Fibroblast of skin of scalp (primary cell): ENCODE measurements around the gene WNT11.
A peak's percentile ranks its signal among the peaks of the same experiment; 100 is the strongest.

Experiments used
- DNase-seq: peaks from one replicate; pipeline ENCODE4 v3.0.0-alpha.2; 2013

Gene WNT11

DNA sequence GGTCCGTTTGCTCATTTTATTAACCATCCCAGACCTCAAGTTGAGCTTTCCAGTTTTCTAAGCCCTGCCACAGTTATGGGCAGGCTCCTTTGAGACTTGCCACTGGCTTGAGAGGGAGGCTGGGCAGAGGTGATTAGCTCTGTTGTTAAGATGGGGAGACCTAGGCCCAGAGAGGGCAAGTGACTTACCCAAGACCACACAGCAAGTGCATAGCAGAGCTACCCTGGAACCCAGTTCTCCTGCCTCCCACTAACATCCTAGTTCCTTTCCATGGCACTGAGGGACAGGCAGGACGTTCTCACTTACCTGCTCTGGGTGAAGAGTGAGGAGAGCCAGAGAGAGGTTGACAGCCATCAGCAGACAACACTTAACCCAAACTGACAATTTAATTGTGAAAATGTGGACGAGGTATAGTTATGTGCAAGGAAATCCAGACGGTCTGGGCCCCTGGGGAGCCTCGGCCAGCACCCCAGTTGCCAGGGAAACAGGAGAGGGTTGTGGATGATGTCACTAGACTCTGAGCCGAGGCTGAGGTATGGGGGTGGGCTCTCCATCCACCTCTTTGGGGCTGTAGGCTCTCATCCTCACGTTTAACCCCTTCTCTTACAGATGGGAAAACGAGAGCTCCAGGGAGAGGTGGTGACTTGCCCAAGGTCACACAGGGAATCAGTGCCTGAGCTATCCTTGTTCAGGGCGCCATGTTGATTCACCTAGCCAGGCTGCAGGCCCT is 12.3 kb upstream of the WNT11 start:
- no peak for DNase-seq

DNA sequence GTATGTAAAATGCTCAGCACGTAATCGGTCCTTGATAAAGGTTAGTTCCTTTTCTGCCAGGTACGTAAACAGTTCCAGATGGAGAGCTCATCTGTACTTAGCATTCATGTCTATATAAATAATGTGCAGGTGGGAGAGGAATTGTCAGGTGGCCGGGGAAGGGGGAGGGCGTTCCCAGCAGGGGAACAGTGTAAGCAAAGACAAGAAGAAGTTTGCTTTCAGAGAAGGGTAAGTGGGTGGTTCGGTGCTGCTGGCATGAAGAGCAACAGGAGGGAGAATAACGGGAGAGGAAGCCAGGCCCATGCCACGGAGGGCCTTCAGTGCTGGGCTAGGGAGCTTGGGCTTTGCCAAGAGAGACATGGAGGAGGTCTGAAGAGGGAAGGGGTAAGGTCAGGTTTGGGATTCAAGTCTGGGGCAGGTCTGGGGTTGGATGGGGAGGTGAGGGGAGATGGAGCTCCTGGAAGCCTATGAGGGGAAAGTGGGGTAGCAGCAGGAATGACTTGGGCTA is 11.4 kb upstream of the WNT11 start:
- DNase-seq: no peak

DNA sequence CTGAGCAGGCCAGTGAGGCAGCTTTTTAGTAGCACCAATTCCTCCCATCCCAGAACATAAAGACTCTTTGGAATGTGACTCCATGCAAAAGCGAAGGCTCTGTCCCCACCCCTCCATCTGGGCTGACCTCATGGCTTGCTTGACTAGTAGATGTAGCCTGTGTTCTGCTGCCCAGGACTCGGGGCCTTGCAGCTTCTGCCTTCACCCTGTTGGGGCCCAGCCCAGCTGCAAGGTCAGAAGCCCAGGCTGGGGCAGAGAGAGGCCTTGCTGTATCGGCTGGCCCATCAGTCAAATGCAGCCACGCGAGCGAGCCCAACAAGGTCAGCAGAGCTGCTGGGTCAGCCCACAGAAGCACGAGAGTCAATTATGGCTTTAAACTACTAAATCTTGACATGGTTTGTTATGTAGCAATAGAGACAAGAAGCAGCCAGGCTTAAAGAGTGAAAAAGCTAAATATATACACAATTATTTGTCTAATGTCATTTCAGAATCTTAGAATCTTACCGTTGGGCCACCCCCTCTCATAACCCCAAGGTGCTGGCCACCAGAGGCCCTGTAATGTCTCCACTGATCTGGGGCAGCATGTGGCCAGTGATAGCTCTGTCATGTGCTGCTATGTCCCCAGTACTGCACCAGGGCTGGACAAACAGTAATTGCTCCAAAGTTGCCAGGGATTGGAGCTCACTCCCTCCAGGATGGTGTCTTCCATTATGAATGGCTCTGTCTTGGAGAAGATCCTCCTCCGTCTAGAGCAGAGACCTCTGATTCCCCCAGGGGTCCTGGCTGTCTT is 10.4 kb upstream of the WNT11 start:
- DNase-seq: no peak

DNA sequence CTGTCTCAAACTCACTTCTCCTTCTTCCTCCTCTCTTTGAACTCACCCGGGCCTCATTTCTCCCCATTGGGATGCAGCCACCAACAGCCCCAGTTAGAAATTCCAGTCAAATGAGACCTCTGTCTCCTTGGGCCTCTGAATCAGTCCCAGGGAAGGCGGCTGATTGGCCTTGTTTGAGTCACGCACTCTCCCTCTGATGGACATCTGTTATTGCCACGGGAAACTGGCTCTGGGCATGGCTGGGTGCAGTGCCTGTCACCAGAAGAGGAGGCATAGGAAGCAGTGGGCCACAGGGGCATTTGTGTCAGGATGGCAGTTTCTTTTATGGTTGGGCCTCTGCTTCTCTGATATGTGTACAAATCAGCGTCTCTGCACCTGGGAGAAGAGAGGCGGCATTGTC is 9.6 kb upstream of the WNT11 start:
- DNase-seq: peak; percentile 70

DNA sequence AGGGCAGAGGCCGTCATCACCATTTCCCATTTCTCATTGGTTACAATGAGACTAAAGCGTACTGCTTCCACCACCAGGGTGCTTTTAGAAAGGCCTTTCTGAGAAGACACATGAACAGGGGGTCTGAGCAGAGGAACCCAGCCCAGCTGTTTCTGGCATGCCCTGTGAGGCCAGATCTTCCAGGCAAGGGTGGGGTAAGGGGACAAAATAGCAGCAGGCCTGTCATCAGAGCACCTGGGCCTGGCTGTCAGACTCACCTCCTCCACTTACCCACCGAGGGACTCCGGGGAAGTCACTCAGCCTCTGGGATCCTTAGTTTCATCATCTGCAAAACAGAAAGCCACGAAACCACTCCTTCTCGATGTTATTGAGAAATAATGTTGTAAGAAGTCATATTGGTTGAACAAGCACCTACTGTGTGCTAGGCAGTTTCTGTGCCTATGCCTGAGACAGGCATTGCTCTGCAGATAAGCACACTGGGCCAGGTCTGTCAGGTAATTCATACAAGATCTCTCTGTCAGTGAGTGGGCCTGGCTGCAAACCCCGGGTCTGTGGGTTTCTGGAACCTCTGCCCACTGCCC is 8.8 kb upstream of the WNT11 start:
- DNase-seq: no peak

DNA sequence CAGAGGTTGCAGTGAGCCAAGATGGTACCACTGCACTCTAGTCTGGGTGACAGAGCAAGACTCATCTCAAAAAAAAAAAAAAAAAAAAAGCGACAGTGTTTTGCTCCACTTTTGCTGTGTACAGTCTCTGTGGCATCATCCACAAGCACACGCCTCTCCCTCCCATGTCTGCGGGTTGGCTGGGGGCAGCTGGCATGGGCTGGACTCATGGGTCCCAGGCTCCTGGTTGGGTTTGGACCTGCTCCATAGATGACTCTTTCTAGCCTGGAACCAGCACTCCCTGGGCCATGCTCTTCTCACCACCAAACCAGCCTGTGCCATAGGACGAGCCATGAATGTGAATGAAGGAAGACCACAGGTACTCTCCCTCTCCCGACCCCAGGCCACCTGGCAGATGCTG is 7.9 kb upstream of the WNT11 start:
- no peak for DNase-seq

DNA sequence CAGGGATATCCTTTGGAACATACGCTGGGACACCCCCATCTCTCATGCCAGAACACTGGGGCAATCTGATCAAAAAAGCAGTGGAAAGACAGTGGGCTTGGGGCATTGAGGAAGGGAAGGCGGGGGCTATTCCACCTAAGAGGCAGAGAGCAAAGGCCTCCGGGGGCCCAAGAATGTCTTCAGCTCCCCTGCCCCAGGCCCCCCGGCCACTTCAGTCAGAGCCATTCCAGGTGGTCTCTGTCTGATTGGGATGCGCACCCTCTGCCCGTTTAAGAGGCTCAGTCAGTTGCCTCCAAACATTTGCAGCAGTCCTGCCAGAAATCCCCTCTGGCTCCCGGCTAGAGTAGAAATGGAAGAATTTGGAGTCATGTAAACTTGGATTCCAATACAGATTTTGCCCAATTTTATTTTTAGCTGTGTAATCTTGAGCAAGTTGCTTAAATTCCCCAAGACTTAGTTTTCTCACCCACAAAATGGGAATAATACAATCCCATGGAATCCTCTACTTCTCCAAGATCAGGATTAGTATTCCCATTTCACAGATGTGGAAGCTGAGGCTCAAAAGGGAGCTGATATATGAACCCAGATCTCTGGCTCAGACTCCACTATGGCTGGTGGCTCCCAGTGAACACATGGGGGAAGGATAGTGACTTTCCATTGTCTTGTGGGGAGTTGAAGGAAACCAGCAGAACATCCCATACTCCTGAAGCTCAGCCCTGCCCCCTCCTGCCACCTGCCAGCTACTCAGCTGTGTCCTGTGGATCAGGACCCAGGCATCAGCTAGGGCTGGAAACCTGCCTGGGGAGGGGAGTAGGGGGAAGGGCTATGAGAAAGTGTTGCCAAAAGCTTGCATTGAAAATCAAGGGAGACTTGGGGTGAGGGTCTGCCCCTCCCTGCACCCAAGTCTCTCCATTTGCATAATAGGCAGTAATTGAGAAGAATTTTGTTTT is 6.1 kb upstream of the WNT11 start:
- DNase-seq: no peak

DNA sequence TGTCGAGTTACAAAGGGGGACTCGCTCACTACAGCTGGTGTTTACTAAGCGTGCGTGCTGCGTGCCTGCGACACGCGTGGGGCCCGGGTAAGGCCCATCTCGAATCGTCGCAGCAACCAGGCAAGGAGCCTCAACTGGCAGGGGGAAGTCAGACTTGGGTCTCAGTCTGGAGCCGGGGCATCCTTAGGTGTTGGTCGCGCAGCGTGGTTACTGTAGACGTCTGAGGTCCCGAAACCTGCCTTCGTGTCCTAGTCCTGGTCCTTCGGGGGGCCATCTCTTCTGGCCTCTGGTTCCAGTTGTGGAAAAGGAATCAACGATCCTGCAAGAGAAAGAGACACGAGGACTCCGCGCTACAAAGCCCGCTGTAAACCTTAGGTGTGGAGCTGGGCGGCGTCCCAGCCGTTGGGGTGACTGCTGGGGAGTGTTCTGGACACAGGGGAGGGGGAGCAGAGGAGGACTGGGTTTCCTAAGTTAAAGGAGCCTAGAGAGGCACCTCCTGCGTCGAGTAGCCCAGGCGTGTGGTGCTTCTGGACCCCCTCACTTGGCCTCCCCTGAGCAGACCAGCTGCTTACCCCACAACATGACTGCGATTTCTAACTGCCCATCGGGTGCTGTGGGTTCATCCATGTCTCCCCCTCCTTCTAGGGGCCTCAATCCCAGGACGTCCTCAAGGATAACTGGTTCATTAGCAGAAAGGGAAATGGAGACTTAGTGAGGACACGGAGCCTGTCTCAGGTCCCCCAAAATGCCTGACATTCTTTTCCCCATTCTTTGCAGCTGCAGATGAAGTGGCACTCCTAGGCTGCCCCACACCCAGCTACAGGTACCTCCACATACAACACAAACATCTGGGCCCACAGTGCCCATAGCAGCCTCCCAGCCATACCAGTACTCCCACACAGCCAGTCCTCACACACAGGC is 4.9 kb upstream of the WNT11 start:
- no peak for DNase-seq

DNA sequence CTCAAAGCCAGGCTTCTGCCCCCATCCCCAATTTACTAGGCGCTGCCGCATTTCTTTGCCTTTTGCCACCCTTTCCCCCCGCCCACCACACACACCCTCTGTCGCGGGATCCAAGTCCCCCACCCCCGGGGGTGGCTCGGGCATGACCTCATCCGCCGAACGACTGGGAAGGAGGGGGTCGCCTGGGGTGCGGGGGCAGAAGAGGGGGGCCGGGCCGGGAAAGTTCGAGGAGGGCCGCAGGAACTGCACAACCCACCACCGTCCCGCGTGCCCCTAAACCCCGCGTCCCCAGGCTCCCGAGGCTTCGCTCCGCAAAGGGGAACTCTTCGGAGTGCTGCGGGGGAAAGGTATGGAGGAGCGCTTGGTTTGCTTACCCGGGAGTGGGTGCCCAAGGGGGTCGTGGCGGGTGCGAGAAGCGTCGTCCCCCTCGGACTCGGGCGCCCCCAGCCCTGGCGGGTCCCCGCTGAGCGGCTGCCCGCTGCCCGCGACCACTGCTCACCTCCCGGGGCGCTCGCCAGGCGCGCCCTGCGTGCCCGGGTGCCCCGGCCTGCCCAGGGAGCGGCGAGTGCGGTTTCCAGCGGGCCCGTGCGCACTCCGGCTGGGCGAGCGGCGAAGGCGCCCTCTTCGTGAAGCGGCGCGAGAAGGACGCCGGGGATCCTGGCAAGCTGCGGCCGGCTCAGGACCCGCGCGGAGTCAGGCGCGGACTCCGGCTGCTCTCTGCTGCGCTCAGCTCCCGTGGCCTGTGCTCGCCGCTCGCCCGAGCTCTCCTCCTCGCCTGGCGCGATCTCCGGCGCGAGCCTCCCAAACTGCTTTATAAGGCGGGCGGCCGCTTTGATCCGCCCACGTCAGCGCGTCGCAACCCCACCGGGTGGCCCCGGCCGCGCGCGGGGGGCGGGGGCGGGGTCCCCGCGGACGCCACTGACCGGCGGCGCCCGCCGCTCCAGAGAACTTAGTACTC is 4.0 kb upstream of the WNT11 start:
- peak; percentile 66 for DNase-seq

DNA sequence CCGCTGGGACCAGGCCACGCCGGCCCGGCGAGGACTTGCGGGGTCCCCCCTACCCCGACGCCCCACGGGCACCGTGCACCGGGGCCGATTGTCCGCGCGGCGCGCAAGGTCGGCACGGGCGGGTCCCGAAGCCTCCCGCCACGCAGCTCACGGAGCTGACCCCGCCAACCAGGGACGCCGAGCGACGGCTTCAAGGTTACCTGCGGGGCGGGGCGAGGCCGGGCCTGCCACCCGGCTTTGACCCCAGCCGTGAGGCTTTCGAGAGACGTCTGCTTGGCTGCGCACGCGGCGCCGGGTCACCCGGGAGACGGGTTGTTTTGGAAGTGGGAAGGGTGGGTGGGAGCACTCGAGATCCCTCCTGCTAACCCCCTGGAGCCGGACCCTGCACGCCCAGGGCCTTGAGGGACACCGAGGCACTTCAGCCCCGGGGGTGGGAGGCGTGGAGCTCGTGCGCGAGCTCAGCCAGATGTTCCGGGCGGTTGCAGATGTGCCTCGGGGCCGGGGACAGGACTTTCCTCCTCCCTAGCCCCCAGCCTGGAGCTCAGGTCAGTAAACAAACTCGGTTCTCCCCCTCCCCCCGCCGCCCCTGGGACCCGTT is 3.2 kb upstream of the WNT11 start:
- no peak for DNase-seq

DNA sequence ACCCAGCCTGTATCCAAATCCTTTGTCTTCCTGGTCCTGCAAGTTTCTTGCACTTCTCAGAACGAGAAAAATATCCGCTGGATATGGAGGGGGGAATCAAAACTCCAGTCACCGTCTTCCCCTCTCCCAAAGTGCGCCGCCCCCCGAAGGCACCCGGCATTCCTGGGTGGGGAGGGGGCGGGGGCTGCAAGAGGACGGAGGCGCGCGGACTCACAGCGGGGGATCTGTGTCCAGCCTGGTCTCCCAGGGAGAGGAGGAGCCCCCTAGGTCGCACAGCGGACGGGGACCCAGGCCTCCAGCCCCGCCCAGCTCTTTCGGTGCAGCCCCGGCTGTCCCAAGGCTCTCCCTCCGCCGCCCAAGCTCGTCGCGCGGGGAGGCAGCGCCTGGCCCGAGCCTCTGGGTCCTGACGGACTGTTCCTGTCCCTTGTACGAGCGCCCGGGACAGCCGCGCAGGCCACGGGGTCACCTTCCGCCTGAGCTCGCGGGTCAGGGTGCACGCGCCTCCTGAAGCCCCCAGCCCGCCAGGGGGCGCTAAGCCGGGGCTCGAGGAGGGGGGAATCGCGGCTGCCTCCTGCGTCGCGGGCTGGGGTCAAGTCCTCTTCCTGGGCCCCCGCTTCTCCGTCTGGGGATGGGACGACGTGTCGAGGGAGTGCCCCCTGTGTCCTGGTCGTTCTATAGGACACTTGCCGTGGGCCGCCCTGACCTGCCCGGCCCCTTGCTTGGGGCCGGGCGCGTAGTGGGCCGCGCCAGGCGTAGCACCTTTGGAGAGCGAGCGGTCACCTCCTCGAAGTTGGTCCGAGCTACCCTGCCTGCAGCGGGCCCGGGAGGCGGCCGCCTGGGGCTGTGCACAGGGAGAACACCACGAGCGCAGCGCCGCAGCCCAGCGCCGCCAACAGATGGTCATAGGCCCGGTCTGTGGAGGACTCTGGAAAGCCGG is 2.4 kb upstream of the WNT11 start:
- peak; percentile 55 for DNase-seq

DNA sequence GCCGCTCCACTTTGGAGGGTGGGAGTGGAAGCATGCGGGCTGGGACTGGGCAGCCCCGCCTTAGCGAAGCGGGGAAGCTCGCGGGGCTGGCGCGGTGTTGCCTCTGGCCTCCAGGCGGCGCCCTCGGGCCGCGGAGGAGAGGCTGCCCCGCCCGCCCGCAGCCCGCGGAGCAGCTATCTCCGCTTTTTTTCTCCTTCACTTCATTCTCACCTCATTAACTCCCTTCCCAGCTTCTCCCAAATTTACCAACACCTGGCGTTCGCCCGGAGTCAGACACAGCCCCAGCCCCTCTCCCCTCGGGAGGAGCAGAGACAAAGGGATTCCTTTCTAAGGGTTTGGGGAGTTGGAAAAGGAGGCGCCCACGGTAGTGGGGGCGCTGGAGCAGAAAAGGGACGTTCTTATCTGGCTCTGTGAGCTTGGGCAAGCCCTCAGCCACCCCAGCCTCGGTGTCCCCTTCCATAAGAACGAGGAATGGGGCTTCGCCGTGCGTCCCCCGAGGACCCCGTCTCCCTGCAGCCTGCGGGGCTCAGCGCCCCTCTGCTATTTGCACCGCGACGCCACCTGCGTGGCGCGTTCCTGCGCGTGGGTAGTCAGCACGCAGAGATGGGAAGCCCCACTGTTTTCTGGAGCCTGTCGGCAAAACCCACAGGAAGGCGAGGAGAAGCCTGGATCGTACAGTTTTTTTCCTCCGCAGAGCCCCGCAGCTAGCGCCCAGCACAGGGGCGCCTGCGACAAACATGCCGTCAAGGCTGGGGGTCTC is 1.5 kb upstream of the WNT11 start:
- DNase-seq: peak; percentile 76

DNA sequence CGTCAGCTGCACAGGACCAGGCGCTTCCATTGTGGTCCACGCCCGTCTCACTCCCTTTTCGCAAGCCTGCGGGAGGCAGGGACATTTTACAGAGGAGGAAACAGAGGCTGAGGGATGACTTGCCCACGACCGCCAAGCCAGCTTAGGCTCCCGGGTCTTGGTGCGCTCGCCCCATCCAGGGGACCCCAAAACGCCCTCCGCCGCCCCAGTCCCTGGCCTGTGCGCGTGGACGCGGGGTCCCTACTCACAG is 300 bp downstream of the WNT11 start:
- DNase-seq: no peak

DNA sequence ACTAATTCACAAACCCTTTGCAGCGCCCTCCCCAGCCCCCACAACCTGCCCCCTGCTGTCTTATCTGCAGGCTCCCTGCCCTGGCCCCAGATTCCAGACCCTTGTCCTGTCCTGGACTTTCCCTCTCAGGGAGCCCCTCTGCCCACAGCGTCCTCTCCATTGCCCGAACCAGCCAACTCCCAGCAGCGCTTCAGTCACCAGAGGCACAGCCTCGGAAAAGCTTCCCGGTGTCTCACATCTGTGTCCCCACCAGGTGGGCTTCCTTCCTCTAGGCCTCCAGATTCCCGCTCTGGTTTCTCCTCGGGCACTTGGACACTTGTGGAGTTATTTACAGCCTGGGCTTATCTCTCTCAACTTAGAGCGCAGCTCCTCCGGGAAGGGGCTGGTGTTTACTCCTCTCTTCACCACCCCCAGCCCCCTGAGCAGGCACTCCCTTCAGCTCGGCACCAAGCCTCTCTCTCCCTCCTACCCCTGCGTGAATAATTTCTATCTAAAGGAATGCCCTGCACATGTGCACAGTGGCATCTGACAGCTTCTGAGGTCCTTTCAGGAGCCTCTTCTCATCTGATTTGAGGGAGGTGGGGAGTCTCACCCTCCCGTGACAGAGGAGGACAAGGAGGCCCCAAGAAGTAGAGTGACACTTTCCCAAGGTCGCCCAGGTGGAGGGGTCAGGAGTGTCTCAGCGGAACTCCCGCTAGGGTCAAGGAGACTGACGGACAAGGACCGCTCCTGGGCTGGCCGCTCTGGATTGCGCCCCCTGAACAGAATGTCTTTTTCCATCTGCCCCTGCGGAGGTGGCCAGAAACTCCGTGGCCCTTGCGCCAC is 838 bp downstream of the WNT11 start:
- DNase-seq: no peak

DNA sequence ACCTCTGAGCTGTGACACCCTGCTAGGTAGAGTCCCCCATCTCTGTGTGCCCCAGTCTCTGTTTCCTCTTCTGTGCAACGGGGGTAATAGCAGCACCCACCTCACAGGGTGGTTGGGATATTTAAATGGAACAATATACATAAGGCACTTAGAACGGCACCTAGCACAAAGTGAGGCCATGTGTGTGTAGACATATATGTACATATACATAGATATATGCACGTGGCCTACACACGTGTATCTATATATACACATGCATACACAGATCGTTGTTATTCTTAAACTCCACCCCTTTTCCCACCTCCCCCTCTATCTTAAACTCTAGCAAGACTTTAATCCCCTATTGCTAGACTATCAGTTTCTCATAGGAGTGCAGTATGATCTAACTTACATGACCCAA is 2.4 kb downstream of the WNT11 start:
- DNase-seq: no peak

DNA sequence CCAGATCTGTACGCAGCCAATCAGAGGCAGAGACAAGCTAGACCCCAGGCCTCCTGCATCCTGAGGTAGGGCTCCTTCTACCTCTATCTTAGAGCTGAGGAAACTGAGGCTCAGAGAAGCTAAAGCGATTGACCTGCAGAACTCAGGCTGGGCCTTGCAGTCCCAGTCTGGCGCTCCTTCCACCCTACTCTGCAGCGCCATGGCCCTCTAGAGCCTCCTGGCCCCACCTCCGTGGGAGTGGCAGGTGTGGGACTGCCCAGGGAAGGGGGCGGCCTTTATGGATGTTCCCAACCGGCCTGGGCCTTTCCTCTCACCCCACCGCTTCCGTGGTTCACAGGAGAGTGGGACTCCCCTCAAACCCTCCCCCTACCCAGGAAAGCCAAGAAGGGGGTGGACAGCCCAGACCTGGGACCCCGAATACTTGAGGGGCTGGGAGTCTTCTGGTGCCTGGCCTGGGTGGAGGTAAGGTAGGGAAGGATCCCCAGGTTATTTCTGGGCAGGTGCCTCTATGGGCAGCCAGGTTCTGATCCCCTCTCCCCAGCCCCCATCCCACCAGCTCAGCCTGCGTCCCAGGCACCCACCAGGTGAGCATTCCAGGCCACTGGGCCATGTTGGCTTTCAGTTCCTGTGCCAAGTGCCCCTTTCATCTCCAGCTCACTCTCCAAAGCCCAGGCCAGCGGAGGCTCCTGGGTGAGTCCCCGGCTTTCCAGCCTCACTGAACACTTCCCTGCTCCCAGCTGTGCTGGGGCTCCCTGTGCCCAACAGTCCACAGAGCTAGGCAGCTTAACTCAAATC is 3.0 kb downstream of the WNT11 start:
- no peak for DNase-seq
